Transverse colon (tissue), 4 donors: ENCODE measurements around the gene RPTOR.

Source experiments
- CTCF ChIP-seq, 5 experiments: fragments of 200-600 bp in 3 of 5; fragments of 450-650 bp in 2 of 5; sonication (generic) in 3 of 5; IDR thresholded peaks; 1 replicate in 2 of 5; 2 replicates in 3 of 5; pipeline ENCODE4 v1.5.1; 2016 to 2017; ENCODE audit warnings: antibody characterized with exemption in 5 of 5, inconsistent platforms in 3 of 5, mild to moderate bottlenecking in 2 of 5, moderate library complexity in 1 of 5
- EP300 ChIP-seq: sonication (generic); formaldehyde crosslinking; IDR thresholded peaks from one replicate; pipeline ENCODE4 v1.6.1; 2017; ENCODE audit warnings: antibody characterized with exemption, low read depth
- POLR2A ChIP-seq: fragments of 450-650 bp; IDR thresholded peaks from one replicate; pipeline ENCODE4 v1.6.1; 2016; ENCODE audit warnings: antibody characterized with exemption, mild to moderate bottlenecking, moderate library complexity
- POLR2AphosphoS5 ChIP-seq, 3 donors: sonication (generic); formaldehyde crosslinking; IDR thresholded peaks; one replicate each; pipeline ENCODE4 v1.6.1; 2016; ENCODE audit warnings: antibody characterized with exemption in 3 of 3

- TF ChIP-seq POLR2A (no peak), CTCF (IDR thresholded peaks at IDR 0.05) (no peak), POLR2AphosphoS5 (IDR thresholded peaks at IDR 0.05) (no peak), EP300 (no peak)
Measured at GRCh38 chr17:80671039-80671824, 126.6 kb downstream of the RPTOR start.
